ENCODE results near the gene N4BP2L2. TPM values are rescaled to one million over a fixed set of nuclear protein-coding genes. Genes with fewer than 3 reads are reported as not detected.

Gene N4BP2L2
- total and polyA plus RNA-seq, 2 of the 13 experiments (the other 11 are each of a cell fraction or from before 2014, with no cell fraction given), result 58.9 to 81.2 TPM

DNA sequence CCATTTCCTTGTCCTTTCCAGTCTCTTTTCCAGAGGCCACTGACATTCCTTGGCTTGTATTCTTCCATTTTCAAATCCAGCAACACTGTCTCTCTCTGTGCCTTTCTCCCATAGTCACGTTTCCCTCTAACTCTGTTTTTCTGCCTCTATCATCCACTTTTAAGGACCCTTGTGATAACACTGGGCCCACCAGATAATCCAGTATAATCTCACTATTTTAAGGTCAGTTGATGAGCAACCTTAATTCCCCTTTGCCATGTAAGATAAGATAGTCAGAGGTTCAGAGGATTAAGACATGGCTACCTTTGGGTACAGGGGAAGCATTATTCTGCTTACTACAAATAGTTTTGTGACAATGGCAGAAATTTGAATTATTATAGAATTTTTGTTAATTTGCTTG is 64.9 kb downstream of the N4BP2L2 start:
- H3K27me3 ChIP-seq (ENCODE audit: control insufficient read depth in 1 of 2, insufficient read depth in 2 of 2, low read length in 2 of 2), result no peaks in the 10 kb centered on the region
- POLR2A ChIA-PET, result no interaction called here

More for the DNA sequence above, 64.9 kb downstream of the N4BP2L2 start:
- no peaks in the 10 kb centered on the region for H3K4me1 ChIP-seq (ENCODE audit: insufficient read depth, low read length)
- H3K27ac ChIP-seq (ENCODE audit: extremely low read length, insufficient read depth, low read length), result no peak overlapping the region
- DNase-seq (ENCODE audit: low spot score) (no peak), ATAC-seq (no peak), FAIRE-seq (no peak)
- H2AFZ ChIP-seq (ENCODE audit: low read length), result no peak overlapping the region
- H3K79me2 ChIP-seq (ENCODE audit: insufficient read depth, low read length), result no peaks in the 10 kb centered on the region
- CTCF ChIA-PET (ENCODE audit: low intra/inter-chr PET ratio, low total read pairs), result no interaction called here
- no peak for TF ChIP-seq TEAD2 (CRISPR knock-in tag; IDR thresholded peaks at IDR 0.05)
- TF ChIP-seq, protein P1, sequence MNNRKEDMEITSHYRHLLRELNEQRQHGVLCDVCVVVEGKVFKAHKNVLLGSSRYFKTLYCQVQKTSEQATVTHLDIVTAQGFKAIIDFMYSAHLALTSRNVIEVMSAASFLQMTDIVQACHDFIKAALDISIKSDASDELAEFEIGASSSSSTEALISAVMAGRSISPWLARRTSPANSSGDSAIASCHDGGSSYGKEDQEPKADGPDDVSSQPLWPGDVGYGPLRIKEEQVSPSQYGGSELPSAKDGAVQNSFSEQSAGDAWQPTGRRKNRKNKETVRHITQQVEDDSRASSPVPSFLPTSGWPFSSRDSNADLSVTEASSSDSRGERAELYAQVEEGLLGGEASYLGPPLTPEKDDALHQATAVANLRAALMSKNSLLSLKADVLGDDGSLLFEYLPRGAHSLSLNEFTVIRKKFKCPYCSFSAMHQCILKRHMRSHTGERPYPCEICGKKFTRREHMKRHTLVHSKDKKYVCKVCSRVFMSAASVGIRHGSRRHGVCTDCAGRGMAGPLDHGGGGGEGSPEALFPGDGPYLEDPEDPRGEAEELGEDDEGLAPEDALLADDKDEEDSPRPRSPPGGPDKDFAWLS (CRISPR knock-in tag; IDR thresholded peaks at IDR 0.05; ENCODE audit: borderline replicate concordance), result no peak
- no peak for TF ChIP-seq PHF21A (CRISPR knock-in tag; IDR thresholded peaks at IDR 0.05)
- TF ChIP-seq CENPT (CRISPR knock-in tag; IDR thresholded peaks at IDR 0.05; ENCODE audit: low read depth), result no peak
- TF ChIP-seq, protein P2, sequence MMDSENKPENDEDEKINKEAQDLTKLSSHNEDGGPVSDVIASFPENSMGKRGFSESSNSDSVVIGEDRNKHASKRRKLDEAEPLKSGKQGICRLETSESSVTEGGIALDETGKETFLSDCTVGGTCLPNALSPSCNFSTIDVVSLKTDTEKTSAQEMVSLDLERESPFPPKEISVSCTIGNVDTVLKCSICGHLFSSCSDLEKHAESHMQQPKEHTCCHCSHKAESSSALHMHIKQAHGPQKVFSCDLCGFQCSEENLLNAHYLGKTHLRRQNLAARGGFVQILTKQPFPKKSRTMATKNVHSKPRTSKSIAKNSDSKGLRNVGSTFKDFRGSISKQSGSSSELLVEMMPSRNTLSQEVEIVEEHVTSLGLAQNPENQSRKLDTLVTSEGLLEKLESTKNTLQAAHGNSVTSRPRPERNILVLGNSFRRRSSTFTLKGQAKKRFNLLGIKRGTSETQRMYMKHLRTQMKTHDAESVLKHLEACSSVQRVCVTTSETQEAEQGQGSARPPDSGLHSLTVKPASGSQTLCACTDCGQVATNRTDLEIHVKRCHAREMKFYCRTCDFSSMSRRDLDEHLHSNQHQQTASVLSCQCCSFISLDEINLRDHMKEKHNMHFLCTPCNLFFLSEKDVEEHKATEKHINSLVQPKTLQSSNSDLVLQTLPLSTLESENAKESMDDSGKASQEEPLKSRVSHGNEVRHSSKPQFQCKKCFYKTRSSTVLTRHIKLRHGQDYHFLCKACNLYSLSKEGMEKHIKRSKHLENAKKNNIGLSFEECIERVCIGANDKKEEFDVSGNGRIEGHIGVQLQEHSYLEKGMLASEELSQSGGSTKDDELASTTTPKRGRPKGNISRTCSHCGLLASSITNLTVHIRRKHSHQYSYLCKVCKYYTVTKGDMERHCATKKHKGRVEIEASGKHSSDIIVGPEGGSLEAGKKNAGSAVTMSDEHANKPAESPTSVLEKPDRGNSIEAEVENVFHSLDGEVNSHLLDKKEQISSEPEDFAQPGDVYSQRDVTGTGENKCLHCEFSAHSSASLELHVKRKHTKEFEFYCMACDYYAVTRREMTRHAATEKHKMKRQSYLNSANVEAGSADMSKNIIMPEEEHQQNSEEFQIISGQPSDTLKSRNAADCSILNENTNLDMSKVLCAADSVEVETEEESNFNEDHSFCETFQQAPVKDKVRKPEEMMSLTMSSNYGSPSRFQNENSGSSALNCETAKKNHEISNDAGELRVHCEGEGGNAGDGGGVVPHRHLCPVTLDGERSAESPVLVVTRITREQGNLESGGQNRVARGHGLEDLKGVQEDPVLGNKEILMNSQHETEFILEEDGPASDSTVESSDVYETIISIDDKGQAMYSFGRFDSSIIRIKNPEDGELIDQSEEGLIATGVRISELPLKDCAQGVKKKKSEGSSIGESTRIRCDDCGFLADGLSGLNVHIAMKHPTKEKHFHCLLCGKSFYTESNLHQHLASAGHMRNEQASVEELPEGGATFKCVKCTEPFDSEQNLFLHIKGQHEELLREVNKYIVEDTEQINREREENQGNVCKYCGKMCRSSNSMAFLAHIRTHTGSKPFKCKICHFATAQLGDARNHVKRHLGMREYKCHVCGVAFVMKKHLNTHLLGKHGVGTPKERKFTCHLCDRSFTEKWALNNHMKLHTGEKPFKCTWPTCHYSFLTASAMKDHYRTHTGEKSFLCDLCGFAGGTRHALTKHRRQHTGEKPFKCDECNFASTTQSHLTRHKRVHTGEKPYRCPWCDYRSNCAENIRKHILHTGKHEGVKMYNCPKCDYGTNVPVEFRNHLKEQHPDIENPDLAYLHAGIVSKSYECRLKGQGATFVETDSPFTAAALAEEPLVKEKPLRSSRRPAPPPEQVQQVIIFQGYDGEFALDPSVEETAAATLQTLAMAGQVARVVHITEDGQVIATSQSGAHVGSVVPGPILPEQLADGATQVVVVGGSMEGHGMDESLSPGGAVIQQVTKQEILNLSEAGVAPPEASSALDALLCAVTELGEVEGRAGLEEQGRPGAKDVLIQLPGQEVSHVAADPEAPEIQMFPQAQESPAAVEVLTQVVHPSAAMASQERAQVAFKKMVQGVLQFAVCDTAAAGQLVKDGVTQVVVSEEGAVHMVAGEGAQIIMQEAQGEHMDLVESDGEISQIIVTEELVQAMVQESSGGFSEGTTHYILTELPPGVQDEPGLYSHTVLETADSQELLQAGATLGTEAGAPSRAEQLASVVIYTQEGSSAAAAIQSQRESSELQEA (CRISPR knock-in tag; IDR thresholded peaks at IDR 0.05; ENCODE audit: not compliant biosample characterization), result no peak
- no peak for TF ChIP-seq ZNF567 (CRISPR knock-in tag; IDR thresholded peaks at IDR 0.05; ENCODE audit: borderline replicate concordance)
- TF ChIP-seq LCORL (IDR thresholded peaks at IDR 0.05), result no peak
- TF ChIP-seq LCORL (CRISPR knock-in tag; IDR thresholded peaks at IDR 0.05), result no peak
- TF ChIP-seq ZNF546 (CRISPR knock-in tag; conservative IDR thresholded peaks at IDR 0.05), result no peak
- TF ChIP-seq RCOR2 (CRISPR knock-in tag; IDR thresholded peaks at IDR 0.05), result no peak
- no peak for TF ChIP-seq KAT8 (CRISPR knock-in tag; IDR thresholded peaks at IDR 0.05)
- TF ChIP-seq, protein P3, sequence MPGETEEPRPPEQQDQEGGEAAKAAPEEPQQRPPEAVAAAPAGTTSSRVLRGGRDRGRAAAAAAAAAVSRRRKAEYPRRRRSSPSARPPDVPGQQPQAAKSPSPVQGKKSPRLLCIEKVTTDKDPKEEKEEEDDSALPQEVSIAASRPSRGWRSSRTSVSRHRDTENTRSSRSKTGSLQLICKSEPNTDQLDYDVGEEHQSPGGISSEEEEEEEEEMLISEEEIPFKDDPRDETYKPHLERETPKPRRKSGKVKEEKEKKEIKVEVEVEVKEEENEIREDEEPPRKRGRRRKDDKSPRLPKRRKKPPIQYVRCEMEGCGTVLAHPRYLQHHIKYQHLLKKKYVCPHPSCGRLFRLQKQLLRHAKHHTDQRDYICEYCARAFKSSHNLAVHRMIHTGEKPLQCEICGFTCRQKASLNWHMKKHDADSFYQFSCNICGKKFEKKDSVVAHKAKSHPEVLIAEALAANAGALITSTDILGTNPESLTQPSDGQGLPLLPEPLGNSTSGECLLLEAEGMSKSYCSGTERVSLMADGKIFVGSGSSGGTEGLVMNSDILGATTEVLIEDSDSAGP (CRISPR knock-in tag; IDR thresholded peaks at IDR 0.05; ENCODE audit: borderline replicate concordance), result no peak
- TF ChIP-seq ZNF451 (CRISPR knock-in tag; IDR thresholded peaks at IDR 0.05), result no peak
- TF ChIP-seq TCF12 (IDR thresholded peaks at IDR 0.05), result no peak
- TF ChIP-seq TCF12 (CRISPR knock-in tag; IDR thresholded peaks at IDR 0.05), result no peak
- intact Hi-C loops (cut with micrococcal nuclease; ENCODE audit: unreplicated experiment), result no loop called here
- H3K4me3 ChIP-seq (replicated peaks in 1 of 3; ENCODE audit: insufficient read depth in 1 of 3, low read depth in 2 of 3, low read length in 3 of 3), result no peak overlapping the region
- no peaks in the 10 kb centered on the region for H3K9me3 ChIP-seq (ENCODE audit: low read length)
- no peaks in the 10 kb centered on the region for H3K36me3 ChIP-seq (replicated peaks in 1 of 2; ENCODE audit: control insufficient read depth in 1 of 2, insufficient read depth in 2 of 2, low read length in 2 of 2)
- no peaks in the 10 kb centered on the region for H4K20me1 ChIP-seq (ENCODE audit: insufficient read depth, low read length)
- no peak overlapping the region for H3K9ac ChIP-seq (ENCODE audit: insufficient read depth, low read depth, low read length)
- no TSS peak for BruUV-seq (replicated peaks)
- H3K4me2 ChIP-seq (ENCODE audit: low read depth, low read length), result no peak overlapping the region
- in situ Hi-C loops (cut with HindIII; ENCODE audit: extremely low pct_ligation_motif_present, low pct_unique_long_range_greater_than_20kb), result no loop called here
- WGBS (ENCODE audit: low lambda C conversion rate), result 91% methylated on average over 1 of the region's 1 CpG
